ENCODE measurements around the gene ESRP2.

Gene ESRP2

DNA sequence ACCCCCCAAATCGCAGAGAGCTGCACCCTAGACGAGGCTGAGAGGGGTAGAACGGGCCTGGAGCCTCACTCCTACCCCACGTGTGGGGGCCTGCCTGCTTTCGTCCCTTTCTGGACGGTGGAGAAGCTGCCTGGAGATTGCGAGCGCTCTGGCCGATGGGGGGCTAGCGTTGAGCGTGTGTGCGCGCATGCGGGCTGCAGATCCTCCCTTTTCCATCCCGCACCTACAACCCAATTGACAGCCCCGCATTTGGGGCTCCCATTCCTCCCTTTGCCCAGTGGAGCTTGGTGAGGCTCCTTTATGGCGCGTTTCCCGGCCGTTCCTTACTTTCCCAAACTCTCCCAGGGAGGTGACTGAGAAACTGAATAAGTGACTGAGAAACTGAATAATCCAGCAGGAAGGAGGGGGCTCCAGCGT, 907 bp upstream of the ESRP2 start:
- DNase-seq: no peak

DNA sequence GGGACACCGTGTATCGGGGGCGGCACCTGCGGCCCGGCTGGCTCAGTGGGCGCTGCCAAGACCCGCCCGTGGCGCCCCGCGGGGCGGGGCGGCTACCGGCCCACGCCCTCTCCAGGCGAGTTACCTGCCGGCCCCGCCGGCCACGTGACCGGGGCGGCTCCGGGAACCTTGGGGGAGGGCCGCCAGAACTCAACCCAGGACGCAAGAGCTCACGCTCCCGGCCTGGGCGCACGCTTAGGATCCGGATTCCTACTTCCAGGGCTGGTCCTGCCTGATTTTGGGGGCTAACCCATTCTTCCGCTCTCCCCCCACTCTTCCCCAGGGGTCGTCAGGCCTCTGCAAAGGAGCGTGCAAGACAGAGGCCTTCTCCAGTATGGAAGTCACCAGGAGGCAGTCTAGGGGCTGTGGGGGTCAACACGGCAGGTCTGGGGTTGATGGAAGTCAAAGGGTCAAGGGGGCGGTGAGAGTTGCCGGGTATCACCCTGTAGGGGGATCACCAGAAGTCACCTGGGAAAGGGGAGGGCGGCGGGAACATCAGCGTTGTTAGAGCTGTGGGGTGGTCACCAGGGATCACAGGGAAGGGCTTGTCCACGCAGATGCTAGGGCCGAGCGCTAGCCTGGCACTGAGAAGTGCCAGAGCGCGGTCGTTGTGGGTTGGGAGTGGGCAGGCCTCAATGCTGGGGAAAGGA, 354 bp upstream of the ESRP2 start:
- DNase-seq: peak; percentile 52

DNA sequence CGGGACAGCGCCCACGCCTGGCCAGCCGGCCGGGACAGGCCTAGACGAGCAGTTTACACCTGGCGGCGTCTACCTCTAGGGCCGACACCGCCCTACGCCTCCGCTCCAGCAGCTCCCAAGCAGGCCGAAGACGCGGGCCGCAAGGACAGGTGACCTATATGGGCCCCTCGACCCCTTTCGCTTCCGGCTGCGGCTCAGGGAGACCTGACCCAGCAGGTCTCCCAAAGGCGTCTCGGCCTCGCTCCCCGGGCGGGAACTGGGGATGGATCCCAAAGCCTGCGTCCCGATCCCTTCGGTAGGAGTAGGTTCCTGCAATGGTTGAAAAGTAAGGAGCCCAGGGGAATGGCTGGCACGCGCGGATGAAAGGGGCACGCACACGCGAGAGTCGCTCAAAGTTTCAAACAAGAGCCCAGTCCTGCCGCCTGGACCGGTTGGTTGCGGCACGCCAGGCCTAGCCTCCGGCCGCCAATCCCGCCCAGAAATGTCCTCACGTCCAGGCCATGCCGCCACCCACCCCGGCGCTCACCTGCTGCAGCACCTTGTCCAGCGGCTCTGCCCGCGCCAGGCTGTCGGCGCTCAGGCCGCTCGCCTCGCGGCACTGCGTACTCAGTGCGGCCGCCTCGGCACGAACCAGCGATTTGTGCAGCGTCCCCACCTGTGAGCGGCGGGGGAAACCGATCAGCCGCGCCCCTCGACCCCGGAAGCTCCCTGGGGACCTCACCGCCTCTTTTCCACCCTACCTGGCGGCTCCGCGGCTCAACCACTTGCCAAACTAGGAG, 630 bp downstream of the ESRP2 start:
- DNase-seq: peak; percentile 11

DNA sequence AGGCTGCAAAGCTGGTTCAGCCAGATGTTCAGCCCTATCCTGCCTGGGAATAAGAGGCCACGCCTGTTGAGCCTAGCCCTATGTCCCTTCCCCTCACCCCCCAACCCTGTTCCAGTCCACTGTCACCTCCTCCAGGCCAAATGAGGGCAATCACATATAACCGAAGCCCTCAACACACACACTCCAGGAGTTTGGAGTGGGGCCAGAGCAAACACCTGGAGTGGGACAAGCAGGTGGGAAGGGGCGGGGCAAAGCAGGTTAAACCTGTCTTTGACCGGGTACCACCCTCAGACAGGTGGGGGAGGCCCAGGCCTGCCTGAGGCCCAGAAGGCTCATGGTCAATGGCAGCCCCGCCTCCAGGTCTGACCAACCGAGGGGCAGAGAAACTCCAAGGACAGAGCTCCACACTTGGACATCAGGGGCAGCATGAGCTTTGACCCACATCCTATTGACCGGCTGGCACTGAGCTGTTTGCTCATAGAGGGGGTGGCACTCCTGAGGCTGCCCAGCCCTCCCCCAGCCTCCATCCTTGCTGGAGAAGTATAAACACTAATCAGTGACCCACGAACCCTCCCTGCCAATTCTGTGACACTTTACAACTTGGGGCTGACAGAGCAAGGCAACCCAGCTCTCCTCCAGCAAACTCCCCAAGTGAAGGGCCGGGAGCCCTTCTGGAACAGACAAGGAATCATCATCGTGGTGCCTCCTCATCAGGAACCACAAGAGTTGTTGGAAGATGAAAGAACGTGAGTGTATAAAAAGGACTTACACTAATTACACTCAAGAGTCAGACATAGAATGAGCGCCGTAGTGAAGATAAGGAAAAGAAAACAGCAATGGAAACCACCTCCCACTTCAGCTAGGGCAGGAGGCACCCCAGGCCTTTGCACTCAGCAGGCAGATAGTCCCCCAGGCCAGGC, 1.5 kb downstream of the ESRP2 start:
- peak; percentile 87 for DNase-seq

DNA sequence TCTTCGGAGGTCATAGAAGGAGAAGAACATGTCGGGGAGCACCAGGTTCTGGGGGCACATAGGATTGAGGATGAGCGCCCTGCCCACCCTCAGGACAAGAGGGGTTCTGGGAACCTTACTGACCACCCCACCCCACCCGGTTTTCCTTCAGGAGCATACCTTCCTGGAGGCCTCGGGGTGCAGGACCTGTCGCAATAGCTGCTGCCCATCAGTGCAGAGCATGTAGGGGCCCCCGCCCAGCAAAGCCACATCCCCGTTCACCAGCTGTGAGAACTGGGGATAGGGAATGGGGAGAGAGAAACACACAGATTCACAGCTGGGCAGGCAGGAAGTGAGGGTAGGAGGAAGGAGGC, 2.1 kb downstream of the ESRP2 start:
- no peak for DNase-seq

DNA sequence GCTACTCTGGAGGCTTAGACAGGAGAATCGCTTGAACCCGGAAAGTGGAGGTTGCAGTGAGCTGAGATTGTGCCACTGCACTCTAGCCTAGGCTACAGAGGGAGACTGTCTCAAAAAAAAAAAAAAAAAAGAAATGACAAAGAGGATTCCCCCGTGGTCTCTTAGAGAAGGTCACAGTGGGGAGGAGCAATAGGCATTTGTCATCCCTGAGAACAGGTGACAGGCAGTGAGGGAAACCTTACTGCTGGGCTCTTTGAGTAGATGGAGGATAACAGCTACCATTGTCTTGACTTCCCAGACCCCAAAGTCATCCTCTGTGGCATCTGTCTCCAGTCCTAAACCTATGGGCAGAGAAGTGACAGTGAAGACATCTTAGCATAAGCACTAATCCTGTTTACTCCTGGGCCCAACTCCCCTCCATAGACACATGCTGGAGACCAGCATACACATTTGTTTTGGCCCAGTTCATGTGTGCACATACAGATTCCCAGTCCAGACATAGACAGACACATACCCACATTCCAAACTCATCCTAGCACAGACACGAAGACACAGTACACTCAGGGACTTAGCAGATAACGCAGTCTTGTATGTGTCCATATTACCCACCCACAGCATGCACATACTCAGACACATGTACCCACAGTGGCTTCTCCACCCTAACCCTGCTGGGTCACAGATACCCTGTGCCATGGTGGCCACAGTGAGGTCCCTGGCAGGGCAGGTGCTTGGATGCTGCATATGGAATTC, 2.7 kb downstream of the ESRP2 start:
- DNase-seq: no peak

DNA sequence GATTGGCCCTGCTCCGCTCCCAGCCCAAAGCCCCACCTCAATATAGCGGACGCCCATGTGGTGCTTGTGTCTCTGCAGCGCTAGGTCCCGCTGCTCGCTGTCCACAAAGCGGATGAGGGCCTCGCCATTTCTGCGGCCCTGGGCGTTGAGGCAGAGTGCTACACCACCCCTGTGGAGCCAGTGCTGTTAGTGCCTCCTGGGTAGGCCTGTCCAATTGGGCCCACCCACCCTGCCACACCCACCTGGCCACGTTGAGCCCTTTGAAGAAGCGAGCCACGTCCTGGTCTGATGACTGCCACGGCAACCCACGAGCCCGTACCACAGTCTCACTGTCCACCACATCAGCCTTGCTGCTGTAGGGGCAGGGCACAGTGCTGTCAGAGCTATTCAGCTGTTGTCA, 3.6 kb downstream of the ESRP2 start:
- DNase-seq: no peak

DNA sequence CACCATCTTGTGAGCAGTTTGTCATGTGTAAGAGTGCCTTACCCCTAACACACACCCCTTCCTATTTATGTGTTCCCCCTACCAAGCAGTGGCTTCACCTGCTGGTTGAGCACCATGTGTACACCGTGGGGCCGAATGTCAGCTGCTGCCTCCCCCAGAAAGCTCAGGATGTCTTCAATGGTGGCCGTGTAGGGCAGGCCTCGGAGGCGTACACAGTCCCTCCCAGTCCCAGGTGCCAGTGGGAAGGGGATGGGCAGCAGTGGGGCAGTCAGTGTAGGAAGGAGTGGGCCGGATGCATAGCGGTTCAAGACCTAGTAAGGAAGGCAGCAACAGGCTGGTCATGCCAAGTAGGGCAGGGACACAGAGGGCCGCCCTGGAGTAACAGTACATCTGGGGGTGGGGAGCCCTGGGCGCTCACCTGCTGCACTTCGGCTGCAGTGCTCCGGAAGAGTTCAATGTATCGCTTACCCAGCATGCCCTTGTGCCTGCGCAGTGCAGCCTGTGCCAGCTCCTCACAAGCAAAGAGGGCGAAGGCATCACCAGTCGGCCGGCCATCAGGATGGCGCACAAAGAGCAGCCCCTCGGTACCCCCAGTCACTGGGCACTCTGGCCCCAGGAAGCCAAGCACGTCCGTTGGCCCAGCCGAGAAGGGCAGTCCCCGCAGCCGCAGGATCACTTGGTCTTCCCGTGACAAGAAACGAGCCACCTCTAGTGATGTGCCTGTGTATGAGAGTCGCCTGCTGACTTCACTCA, 4.4 kb downstream of the ESRP2 start:
- no peak for DNase-seq

DNA sequence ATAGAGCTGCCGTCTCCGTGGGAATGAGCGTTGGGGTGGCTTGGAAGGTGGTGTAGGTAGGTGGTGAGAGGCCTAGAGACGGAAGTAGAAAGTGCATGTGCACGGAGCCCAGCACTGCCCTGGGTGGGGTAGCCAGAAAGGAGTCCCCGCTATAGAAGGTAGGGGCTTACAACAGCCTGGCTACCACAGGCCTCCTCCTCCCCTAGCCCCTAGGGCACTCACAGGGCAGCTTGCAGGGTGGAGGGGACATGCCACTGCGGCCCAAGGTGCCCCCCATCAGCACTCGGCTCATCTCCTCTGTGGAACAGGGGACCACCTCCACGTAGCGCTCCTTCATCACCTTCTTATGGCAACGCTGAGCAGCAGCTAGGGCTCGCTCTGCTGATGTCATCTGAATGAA, 5.0 kb downstream of the ESRP2 start:
- no peak for DNase-seq

DNA sequence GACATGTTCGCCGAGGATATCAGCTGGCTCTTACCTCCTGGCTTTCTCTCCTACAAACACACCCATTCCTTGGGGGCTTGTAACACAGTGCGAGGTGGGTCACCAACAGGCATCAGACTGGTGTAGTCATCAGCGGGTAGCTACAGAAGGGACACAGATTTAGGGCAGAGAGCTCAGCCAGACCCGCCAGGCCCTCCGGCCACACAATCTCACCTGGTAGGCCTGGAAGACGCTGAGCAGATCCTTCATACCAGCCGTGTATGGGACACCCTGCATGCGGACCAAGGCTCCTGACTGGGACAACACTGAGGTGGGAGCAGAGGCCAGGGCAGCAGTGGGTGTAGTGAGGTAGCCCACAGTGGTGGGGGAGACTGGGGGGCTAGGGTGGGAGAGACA, 5.8 kb downstream of the ESRP2 start:
- DNase-seq: no peak

DNA sequence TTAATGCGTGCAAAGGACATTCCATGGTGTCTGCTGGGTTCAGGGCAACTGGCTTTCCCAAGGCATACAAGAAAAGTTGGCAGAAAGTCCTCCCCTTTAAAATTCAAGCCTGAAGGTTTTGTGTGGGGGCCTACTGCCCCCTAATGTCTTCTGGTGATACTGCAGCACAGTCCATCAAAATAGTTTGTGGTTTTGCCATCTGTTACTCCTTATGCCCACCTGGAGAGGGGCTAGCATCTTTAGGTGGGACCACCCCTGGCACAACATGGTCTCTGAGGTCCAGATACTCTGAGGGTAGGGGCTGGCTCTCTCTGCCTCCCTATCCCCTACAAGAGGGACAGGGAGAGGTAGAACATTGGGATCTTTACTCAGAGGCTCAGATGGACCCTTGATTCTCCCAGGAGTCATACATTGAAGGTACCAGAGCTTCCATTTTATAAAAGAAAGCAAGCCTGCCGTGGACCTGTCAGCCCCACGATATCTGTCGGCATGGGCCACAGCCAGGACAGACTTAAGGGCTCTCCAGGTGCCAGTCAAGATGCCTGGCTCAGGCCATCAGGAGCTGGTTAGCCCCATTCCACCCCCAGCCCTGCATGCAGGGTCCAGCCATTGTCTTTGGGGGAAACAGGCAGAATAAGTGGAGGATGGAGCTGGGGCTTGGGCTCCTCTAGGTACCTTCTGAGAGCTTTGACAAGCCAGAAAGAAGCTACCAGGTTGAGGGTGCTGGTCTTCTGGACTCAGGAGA, 6.3 kb downstream of the ESRP2 start:
- DNase-seq: peak; percentile 51

DNA sequence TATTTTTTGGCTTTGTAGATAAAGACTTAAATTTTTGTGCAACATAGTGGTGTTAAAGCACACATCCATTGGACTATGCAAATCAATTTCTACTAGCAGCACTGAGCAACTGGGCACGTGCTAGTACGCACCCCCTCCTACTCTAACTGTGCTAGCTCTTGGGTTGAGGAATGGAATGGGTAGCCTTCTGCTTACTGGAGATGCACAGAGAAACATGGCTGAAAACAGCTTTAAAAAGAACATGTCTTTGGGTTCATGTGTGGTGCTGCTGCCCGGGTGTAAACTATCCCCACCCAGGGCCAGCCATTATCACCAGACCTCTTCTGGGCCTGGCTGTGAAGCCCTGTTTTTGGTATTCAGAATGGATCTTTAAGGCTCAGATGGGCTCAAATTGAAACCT, 7.3 kb downstream of the ESRP2 start:
- no peak for DNase-seq

DNA sequence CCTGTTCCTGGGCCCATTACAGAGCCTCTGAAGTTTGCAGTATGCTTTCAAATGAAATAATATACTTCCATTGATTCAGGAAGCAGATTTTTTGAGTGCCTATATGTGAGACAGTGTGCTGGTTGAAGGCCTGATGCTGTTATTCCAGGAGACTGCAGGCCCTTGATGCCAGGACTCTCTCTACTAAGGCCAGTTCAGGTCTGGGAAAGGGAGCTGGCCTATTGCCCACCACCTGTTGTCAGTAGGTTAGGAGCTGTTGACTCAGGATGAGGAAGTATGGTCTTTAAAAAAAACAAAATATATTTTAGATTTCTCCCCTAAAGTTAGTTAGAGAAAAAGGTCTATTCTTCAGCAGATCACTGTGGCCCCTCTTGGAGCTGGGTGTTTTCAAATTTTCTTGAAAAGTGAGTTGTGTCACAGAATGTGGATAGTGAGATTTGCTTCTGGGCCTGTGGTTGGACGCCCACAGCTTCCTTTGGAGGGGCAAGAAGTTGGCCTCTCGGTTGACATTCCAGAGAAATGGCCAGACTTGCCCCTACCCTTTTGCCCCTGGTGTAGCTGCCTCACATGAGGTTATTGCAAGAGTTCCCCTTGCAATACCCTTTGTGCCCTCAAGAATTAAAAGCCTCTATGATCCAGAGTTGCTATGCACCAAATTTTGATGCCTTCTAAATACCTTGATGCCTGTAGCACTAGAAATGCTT, 7.9 kb downstream of the ESRP2 start:
- DNase-seq: no peak

DNA sequence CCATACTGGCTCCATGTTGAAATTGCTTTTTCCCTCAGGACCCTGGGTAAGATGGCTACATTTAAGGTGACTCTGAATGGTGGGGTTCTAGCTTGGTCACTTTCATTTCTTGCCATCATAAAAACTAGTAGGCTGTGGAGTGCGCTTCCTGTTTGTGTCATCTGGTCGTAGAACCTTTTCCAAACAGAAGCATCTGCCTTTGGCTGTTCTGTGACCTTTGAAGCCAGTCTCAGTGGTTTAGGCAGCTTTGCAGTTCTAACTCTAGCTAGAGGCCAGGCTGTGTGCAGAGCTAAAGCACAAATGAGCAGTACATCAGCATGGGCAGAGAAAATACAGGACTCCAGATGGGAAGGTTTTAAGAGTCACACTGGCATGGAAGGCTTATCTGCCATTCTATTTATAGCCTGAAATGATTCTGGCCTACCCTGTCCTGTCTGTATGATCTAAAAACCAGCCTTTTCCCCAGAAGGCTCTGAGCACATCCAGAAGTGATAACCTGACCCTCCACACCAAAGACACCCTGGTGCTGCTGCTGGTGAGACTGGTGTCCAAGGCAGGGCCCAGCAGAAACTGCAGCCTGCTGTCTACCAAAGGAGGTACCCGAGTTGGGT, 8.6 kb downstream of the ESRP2 start:
- no peak for DNase-seq

DNA sequence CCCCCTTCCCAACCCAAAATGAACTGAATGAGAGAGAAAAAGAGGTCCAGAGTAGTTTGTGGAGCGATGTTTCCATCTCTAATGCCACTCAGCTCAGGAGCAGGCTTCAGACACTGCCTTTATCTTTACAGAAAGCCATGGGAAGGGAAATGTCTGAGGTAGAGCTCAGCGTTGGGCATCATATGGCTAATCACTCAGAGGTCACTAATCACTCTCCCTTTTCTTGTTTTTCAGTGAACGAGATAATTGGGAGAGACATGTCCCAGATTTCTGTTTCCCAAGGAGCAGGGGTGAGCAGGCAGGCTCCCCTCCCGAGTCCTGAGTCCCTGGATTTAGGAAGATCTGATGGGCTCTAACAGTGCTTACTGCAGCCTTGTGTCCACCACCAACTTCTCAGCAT, 9.8 kb downstream of the ESRP2 start:
- DNase-seq: no peak

DNA sequence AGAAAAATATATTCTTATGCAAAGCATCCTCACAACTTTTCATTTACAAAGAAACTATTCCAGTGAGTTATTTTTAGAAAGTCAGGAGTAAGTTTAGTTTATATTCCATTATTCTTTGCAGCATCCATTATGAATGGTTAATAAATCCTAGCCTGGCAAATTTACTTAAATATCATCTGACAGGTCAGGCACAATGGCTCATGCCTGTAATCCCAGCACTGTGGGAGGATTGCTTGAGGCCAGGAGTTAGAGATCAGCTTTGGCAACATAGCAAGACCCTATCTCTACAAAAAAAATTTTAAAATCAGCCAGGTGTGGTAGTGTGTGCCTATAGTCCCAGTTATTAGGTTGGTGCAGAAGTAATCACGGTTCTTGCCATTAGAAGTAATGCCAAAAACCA, 12.9 kb downstream of the ESRP2 start:
- no peak for DNase-seq

DNA sequence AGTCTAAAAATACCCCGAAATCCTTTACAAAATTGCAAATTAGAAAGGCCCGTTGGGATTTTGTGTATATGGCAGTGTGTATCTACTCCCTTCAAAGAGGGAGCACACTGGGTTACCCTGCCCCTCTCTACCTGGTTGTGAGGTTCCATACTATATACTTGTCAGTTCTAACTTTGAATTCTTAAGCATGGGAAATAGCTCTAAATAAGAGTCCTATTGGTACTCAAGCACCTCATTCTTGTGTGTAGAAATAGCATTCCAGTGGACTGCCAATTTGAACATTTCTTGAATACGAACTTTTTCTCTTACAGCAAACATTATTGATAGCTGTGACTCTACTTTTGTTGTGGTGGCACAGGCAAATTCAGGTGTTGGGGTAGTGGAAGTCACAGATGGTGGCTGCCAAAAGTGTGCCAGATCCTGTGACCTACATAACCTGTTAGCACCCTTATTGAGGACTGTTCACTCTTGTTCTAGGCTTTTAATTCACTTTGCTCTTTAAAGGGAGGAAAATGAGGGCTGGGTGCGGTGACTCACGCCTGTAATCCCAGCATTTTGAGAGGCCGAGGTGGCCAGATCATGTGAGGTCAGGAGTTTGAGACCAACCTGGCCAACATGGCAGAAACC, 16.1 kb downstream of the ESRP2 start:
- DNase-seq: no peak

DNA sequence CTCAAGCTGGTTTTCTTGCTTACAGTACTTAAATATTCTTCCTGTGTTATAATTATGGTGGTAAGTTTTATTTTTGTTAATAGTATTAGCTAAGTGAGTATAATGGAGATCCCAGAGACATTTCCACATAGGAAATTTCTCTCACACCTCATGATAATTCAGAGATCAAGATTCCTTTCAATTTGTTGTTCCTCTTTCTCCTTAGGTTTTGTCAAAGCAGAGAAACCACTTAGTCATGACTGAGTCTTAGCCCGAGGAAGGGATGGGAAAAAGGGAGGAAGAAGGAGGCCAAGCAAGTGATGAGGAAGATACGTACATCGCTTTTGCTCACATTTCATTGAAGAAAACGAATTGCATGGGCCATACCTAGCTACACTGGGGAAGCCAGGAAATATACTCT, 18.4 kb downstream of the ESRP2 start:
- DNase-seq: no peak

DNA sequence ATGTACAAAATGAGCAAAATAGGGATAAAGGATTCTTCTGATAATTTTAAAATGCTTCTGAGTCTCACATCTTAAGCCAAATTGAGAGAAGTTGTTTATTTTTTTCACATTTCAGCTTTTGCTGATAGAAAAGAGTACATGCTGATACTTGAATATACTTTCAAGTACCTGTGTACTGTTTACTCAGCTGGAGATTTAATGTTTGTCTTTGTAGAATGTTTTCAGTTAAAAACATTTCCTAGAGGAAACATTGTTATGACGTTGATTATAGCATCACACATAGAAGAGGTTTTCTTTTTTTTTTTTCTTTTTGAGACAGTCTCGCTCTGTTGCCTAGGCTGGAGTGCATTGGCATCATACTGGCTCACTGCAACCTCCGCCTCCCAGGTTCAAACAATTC, 19.7 kb downstream of the ESRP2 start:
- no peak for DNase-seq

DNA sequence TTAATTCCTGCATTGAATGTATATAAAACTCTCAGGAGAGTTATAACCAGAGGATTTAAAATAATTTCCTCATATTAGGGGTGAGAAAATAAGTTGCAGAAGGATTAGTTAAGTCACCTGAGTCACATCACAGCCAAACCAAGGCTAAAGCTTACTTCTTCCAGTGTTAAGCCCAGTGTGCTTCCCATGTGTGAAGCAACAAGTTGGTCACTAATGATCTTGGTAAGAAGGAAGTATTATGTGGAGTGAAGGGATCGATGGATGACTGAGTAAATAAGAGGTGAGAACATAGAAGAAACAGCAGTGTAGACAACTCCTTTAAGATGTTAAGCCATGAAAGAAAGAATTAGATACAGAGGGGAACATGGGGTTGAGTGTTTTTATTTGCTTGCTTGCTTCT, 20.6 kb downstream of the ESRP2 start:
- no peak for DNase-seq
